Activated naive CD8-positive, alpha-beta T cell treated with anti-CD3 and anti-CD28 coated beads, Interleukin-2, amount 50 U/mL, for 16 hours (primary cell): ENCODE data around the gene MAPK14.
"Not testable (repeated sequence)": the region's sequence is repeated elsewhere in the genome, so short reads cannot be mapped to it uniquely, and the experiment has no call there.

ENCODE experiments used
- DNase-seq: peaks from one replicate; pipeline ENCODE4 v3.0.0-alpha.2; 2020; ENCODE audit warnings: low read depth, low spot score

MAPK14 gene

GRCh38 chr6:36121787-36122494 lies 94.3 kb downstream of the MAPK14 start:
- DNase-seq = no peak

- no peak for DNase-seq
These were observed 95.1 kb downstream of the MAPK14 start for GRCh38 chr6:36122495-36123269.

- DNase-seq = peak; percentile 74
These were observed 95.9 kb downstream of the MAPK14 start for GRCh38 chr6:36123270-36124139.

- DNase-seq = not testable (repeated sequence)
These were observed 96.7 kb downstream of the MAPK14 start for GRCh38 chr6:36124346-36124745.

DNA sequence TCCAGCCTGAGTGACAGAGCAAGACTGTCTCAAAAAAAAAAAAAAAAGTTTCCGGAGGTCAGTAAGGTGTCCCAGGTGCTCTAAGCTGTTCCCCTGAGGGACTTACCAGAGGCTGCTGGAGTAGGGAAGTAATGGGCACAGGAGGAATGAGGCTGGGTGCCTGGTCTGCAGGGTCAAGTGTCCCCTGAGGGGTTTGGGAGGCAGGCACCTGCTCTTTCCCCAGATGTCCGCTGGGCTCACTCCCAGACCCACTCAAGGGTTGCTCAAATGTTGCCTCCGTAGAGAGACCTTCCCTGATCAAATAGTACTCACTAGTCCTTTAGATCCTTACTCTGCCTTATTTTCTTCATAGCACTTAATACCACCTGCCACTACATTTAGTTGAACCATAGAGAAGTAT lies 97.3 kb downstream of the MAPK14 start:
- no peak for DNase-seq

GRCh38 chr6:36125575-36125974 lies 98.0 kb downstream of the MAPK14 start:
- no peak for DNase-seq

GRCh38 chr6:36126121-36126520 lies 98.5 kb downstream of the MAPK14 start:
- no peak for DNase-seq

DNA sequence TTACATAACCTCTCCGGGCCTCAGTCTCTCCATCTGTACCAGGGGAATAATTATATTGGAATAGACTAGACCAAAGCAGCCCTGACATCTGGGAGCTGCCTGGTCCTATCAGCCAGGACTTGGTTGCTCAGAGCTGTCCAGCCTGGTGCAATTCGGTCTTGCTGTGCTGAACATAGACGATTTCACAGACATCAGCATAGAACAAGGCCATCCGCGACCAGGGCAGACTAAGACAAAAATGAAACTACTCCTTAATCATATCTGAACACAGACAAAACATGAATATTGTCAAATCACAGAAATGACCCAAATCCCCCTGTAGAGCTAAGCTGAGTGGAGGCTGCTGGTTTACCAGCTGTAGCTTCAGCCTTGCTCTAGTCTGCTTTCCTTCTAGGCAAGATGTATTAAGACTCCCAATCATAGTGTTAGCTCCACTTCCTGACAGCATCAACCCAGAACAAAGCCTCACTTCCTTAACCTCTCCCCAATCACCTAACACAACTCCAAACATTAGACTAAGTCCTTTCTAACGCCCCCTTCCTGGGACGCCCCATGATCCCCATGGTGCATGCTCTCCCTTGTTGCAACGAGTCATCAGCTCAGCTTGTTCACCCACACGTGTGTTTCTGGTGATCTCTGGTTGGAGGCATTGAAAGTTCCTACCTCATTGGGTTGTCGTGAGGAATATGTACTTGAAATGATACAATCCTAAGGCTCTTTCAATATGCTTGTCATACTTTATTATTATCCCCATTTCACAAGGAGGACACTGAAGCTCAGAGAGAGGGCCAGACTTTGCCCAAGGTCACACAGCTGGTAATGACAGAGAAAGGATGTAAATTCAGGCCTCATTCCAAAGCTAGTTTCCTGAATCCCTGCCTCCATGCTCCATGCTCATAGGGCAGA lies 99.2 kb downstream of the MAPK14 start:
- DNase-seq = no peak

DNA sequence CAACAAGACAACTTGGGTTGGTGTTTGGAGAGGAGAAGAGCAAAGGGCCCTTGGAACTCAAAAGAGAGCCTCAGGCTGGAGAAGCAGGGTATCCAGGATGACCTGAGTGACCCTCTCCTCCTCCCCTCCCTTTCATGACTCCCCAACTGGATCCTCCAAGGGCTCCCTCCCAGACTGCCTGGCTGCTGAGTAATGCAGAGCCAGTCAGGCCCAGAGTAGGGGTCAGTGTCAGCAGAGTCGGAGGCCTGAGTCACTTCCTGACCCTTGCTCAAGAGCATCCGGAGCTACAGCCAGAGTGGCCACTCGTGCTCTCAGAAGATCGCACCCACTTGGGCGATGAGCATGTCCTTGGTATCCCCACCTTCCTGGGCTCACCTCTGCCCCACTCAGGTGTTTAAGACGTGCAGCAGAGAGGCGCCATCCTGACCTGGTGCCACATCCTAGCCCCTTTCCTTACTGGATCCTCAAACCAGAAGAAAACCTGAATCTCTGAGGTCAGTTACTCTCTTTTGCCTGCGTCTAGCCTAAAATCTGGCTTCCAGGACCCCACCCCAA lies 99.9 kb downstream of the MAPK14 start:
- DNase-seq = no peak

GRCh38 chr6:36128073-36128472 lies 100.5 kb downstream of the MAPK14 start:
- DNase-seq = no peak

DNA sequence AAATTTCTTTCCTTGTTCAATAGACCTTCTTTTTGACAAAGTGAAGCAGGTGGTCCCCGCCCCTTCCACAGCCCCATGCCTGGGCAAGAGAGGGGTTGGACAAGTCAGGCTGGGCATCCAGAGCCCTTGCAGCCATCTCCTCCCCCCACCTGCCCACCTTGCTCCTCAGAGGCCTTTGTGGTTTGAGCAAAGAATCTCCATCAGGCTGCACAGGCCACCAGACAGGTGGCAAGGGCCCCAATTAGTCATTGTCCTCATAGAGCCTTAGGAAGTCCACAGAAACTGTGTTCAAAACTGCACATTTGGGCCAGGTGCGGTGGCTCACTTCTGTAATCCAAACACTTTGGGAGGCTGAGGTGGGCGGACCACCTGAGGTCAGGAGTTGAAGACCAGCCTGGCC lies 101.2 kb downstream of the MAPK14 start:
- no peak for DNase-seq

DNA sequence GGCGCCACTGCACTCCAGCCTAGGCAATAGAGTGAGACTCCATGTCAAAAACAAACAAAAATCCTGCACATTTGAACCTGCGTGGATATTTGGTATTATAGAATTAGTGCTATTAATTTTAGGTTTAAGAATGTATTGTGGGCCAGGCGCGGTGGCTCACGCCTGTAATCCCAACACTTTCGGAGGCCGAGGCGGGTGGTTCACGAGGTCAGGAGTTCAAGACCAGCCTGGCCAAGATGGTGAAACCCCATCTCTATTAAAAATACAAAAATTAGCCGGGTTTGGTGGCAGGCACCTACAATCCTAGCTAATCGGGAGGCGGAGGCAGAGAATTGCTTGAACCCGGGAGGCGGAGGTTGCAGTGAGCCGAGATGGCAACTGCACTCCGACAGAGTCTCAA lies 101.7 kb downstream of the MAPK14 start:
- DNase-seq = not testable (repeated sequence)

GRCh38 chr6:36129941-36130666 lies 102.5 kb downstream of the MAPK14 start, which contains the start of gene MAPK13:
TSS of gene MAPK13 (plus strand) at chr6:36130513. CDS start at chr6:36130583, 70 bp downstream.
- no peak for DNase-seq

- DNase-seq = peak; percentile 26
These were observed 103.3 kb downstream of the MAPK14 start for GRCh38 chr6:36130667-36131510.

- DNase-seq = no peak
These were observed 104.1 kb downstream of the MAPK14 start for GRCh38 chr6:36131511-36132245.

DNA sequence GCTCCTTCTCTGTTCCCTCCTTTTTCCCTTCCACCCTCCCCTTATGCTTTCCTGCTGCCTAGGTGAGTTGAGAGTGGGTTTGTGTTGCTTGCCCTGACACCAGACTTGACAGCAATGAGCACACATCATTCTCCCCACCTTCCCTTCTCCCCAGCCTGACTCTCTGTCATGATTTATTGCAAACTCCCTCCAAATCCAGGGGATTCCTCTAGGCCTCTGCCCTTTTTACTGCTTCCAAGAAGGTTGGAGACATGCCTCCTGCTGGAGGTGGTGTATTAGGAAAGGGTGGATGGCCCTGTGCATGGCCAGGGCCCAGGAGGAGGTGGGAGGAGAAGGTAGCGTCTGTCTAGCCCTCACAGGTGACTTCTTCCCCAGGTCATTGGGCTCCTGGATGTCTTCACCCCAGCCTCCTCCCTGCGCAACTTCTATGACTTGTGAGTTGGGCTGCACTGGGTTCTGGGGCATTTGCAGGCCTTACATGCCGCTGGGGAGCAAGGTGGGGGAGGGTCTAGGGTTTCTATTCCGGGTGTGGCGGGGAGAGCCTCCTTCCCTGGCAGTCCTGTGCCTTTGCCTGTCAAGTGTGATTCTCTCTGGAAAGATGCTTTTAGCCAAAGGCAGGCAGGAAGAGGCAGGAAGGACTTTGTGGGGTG lies 104.8 kb downstream of the MAPK14 start:
- no peak for DNase-seq

DNA sequence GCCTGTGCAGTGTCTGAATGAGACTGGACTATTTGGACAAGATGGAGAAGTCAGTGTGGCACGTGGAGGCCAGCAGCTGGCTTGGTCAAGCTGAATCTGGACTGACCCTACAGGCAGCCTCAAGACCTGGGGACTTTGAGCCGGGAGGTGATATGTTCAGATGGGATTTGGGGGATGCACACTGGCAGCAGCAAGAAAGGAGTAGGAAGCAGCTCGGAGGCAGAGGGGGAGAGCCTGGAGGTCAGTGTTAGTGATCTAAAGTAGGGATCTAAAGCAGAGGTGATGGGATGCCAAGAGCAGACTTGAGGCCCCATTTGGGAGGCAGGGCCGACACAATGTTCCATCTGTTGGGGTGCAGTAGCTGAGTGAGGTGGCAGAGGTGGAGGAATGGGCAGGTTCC lies 105.5 kb downstream of the MAPK14 start:
- no peak for DNase-seq

DNA sequence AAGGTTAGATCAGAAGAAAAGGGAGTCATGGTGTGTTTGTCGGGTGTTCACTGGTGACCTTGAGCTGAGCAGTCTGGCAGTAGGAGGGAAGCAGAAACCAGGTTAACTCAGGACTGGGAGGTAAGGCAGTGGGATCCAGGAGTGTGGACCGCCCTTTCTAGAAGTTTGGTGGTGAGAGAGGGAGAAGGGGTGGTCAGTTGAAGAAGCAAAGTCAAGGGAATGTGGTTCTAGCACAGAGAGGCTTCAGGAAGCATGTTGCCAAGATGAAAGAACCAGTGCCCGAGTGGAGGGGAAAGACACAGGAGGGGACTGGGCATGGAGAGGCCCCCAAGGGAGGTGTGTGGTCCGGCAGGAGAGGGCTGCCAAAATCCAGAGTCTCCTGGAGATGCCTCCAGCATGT lies 106.3 kb downstream of the MAPK14 start:
- DNase-seq = no peak
